K562 (cell line): Measurements from ENCODE around the gene EPN3. TPM values are rescaled to one million over a fixed set of nuclear protein-coding genes. Genes with fewer than 3 reads are reported as not detected.

Experiments
- ATAC-seq: fragments of 200-7000 bp; cut with Tn5 transposase; 3 replicates; pipeline ENCODE4 v1.9.1; 2020; ENCODE audit warnings: moderate library complexity
- BruUV-seq: library from RNA; stranded (reverse); fragments of 400-500 nt; replicated peaks from 2 replicates; lab custom pipeline; 2021; lab: Mats Ljungman, UMichigan
- CTCF ChIA-PET: fragments of 300-600 bp; formaldehyde crosslinking; extraction: SDS; loops from one replicate; lab custom pipeline; 2021; ENCODE audit warnings: low intra/inter-chr PET ratio; lab: Yijun Ruan, JAX
- POLR2A ChIA-PET: fragments of 300-600, 350-650 bp; sonication (Branson Sonifier 250); formaldehyde crosslinking; extraction: SDS; loops from one replicate; lab custom pipeline; 2021; ENCODE audit warnings: antibody characterized with exemption, inconsistent platforms; lab: Yijun Ruan, JAX
- DNase-seq, 4 experiments: peaks; one replicate each; pipeline versions ENCODE4 v3.0.0 to v3.0.0-alpha.2; 2011 to 2018; ENCODE audit warnings: low spot score in 3 of 4, mixed read lengths in 3 of 4; ENCODE audit errors: extremely low read depth in 1 of 4
- FAIRE-seq: peaks from 2 replicates; lab custom pipeline; 2011; peaks lifted over from hg19 to GRCh38; lab: Jason Lieb, UNC
- H2AFZ ChIP-seq: 2 replicates; pipeline ENCODE4 v1.6.0; 2011; ENCODE audit warnings: low read depth, low read length, control low read depth, inconsistent platforms
- H3K27ac ChIP-seq: fragments of 200-600 bp; 3 replicates; pipeline ENCODE4 v1.8.0; 2011; ENCODE audit warnings: low read depth, mild to moderate bottlenecking, control low read depth, inconsistent platforms, low read length, moderate library complexity, mixed read lengths; ENCODE audit errors: extremely low read depth
- H3K27me3 ChIP-seq, 2 experiments: fragments of 300-600 bp in 1 of 2; 2 replicates in 1 of 2; 3 replicates in 1 of 2; pipeline versions ENCODE4 v1.6.0 to v1.8.0; 2011; ENCODE audit warnings: inconsistent platforms in 2 of 2, low read length in 2 of 2, mild to moderate bottlenecking in 1 of 2, mixed read lengths in 1 of 2, moderate library complexity in 1 of 2; ENCODE audit not compliant: control insufficient read depth in 2 of 2, insufficient read depth in 2 of 2
- H3K36me3 ChIP-seq: fragments of 300-600 bp; 3 replicates; pipeline ENCODE4 v1.8.0; 2011; ENCODE audit warnings: mild to moderate bottlenecking, low read length, inconsistent platforms; ENCODE audit not compliant: control insufficient read depth, insufficient read depth
- H3K4me1 ChIP-seq, 2 experiments: fragments of 200-600 bp in 1 of 2; replicated peaks in 1 of 2; 2 replicates in 1 of 2; 3 replicates in 1 of 2; pipeline versions ENCODE4 v1.5.1 to v1.8.0; 2011; ENCODE audit warnings: inconsistent platforms in 2 of 2, low read length in 2 of 2, mild to moderate bottlenecking in 1 of 2, mixed read lengths in 1 of 2, moderate library complexity in 1 of 2; ENCODE audit not compliant: control insufficient read depth in 2 of 2, insufficient read depth in 2 of 2
- H3K4me2 ChIP-seq: 2 replicates; pipeline ENCODE4 v1.6.1; 2011; ENCODE audit warnings: low read length, control low read depth, inconsistent platforms, mixed read lengths; ENCODE audit not compliant: insufficient read depth
- H3K4me3 ChIP-seq: fragments of 200-600 bp; sonication (generic), shearing (Covaris generic); 2 replicates; pipeline ENCODE4 v1.5.1; 2016; ENCODE audit warnings: control low read depth, inconsistent platforms
- H3K79me2 ChIP-seq: fragments of 200-600 bp; 3 replicates; pipeline ENCODE4 v1.8.0; 2011; ENCODE audit warnings: low read length, inconsistent platforms; ENCODE audit not compliant: control insufficient read depth, insufficient read depth
- H3K9ac ChIP-seq, 2 experiments: 2 replicates each; pipeline versions ENCODE4 v1.6.0 to v1.6.1; 2011; ENCODE audit warnings: low read depth in 2 of 2, low read length in 2 of 2, control low read depth in 1 of 2, inconsistent platforms in 1 of 2, mild to moderate bottlenecking in 1 of 2, mixed read lengths in 1 of 2; ENCODE audit not compliant: insufficient read depth in 1 of 2
- H3K9me1 ChIP-seq: one replicate; pipeline ENCODE4 v1.6.0; 2011; ENCODE audit warnings: inconsistent platforms, mild to moderate bottlenecking, low read length, moderate library complexity; ENCODE audit not compliant: control insufficient read depth, insufficient read depth
- H3K9me3 ChIP-seq: replicated peaks from 2 replicates; pipeline ENCODE4 v1.5.1; 2011; ENCODE audit warnings: low read depth, low read length, inconsistent platforms; ENCODE audit not compliant: control insufficient read depth, insufficient read depth
- H4K20me1 ChIP-seq: replicated peaks from 2 replicates; pipeline ENCODE4 v1.6.1; 2011; ENCODE audit warnings: low read length, inconsistent platforms, mixed read lengths; ENCODE audit not compliant: control insufficient read depth, insufficient read depth
- DDX20 ChIP-seq: fragments of 450-650 bp; IDR thresholded peaks from 2 replicates; pipeline ENCODE4 v1.6.1; 2016; ENCODE audit warnings: missing genetic modification characterization, low read depth, mild to moderate bottlenecking, missing compliant biosample characterization, moderate library complexity
- MXI1 ChIP-seq: IDR thresholded peaks from 2 replicates; pipeline ENCODE4 v1.6.1; 2011; ENCODE audit warnings: low read depth, mild to moderate bottlenecking, improper control_type of control experiment, low read length
- PURB ChIP-seq: sonication (generic); formaldehyde crosslinking; IDR thresholded peaks from 2 replicates; pipeline ENCODE4 v1.9.0; 2021; ENCODE audit warnings: low read depth, mild to moderate bottlenecking, missing genetic modification reagents
- RBFOX2 ChIP-seq: fragments of 200-400 bp; formaldehyde crosslinking; IDR thresholded peaks from 2 replicates; pipeline ENCODE4 v1.6.1; 2017; ENCODE audit warnings: low read depth, mild to moderate bottlenecking, low read length, moderate library complexity
- ZNF695 ChIP-seq: fragments of 450-650 bp; formaldehyde crosslinking; IDR thresholded peaks from 2 replicates; pipeline ENCODE4 v1.4.0; 2020; ENCODE audit warnings: mild to moderate bottlenecking, moderate library complexity
- WGBS: fragments of 100-300 bp; shearing (Covaris generic); methylation state at CpG from one replicate; pipeline ENCODE4 v1.1.6; 2016; ENCODE audit warnings: low coverage, mixed read lengths; ENCODE audit not compliant: insufficient coverage; ENCODE audit errors: missing lambda C conversion rate; 5-methylcytosine and 5-hydroxymethylcytosine counted together
- in situ Hi-C: fragments of 300-500 bp; cut with MboI; formaldehyde crosslinking; loops from 4 replicates; pipeline ENCODE4 v1.15.0; 2018; ENCODE audit warnings: inconsistent platforms, mixed read lengths
- intact Hi-C: fragments of 100-400 bp; cut with micrococcal nuclease; formaldehyde crosslinking; loops from 2 replicates; pipeline ENCODE4 v1.14.2; 2022
- polyA plus RNA-seq, 8 experiments: library from polyadenylated mRNA; depleted of rRNA in 4 of 8; stranded (reverse) in 5 of 8; unstranded in 3 of 8; fragments of >200 nt; fragmentation: Nextera tagmentation in 2 of 8; fragmentation: Illumina TruSeq in 1 of 8; extraction: Ambion mirVana in 2 of 8; extraction: Trizol in 1 of 8; gene quantifications; 2 replicates each; pipeline versions ENCODE4 v1.2.1 to v1.2.3, GENCODE V29; 2011 to 2014; ENCODE audit warnings: inconsistent platforms in 1 of 8, missing spikeins in 1 of 8
- total RNA-seq, 7 experiments: library from RNA; depleted of rRNA in 6 of 7; stranded (reverse); fragments of >200 nt in 6 of 7; fragmentation: Illumina TruSeq in 2 of 7; extraction: Trizol in 2 of 7; gene quantifications; 2 replicates each; pipeline versions ENCODE4 v1.2.1 to v1.2.3, GENCODE V29; 2011 to 2021; ENCODE audit warnings: low replicate concordance in 1 of 7

Gene EPN3
- total and polyA plus RNA-seq, 9 of the 15 experiments (the other 6 are each of a cell fraction or from before 2014, with no cell fraction given): 0.16 TPM; not detected in 8

- no peaks in the 10 kb centered on the region for H3K9me3 ChIP-seq
- H3K36me3 ChIP-seq: no peaks in the 10 kb centered on the region
- peaks cover 19 to 73% of the 10 kb centered on the region in 2 experiments for H3K27me3 ChIP-seq
- TF ChIP-seq RBFOX2 (no peak), PURB (CRISPR knock-in tag) (no peak)
- H3K27ac ChIP-seq: no peak overlapping the region
- BruUV-seq: no TSS peak
- H3K9ac ChIP-seq: no peak overlapping the region
- no peak for FAIRE-seq
- CTCF ChIA-PET: no interaction called here
- no peaks in the 10 kb centered on the region for H3K9me1 ChIP-seq
- H3K79me2 ChIP-seq: no peaks in the 10 kb centered on the region
- H3K4me2 ChIP-seq: no peak overlapping the region
- H4K20me1 ChIP-seq: peaks cover 19% of the 10 kb centered on the region; the same call in 1 of the 2 replicates
- ATAC-seq: no peak
- no peak overlapping the region for H3K4me3 ChIP-seq
- no peak overlapping the region for H2AFZ ChIP-seq
- intact Hi-C loops: no loop called here
- in situ Hi-C loops: no loop called here
- 3% methylated on average over 2 of the region's 2 CpGs for WGBS
- POLR2A ChIA-PET: no interaction called here
- no peak for DNase-seq
- peaks cover 0 to 12% of the 10 kb centered on the region in 2 experiments; a peak in 1 of 5 replicates for H3K4me1 ChIP-seq
Measured at GRCh38 chr17:50566886-50567285, 34.4 kb downstream of the EPN3 start.

GRCh38 chr17:50568659-50569058 lies 36.1 kb downstream of the EPN3 start:
- 35% methylated on average over 10 of the region's 12 CpGs for WGBS
- Histone ChIP-seq H3K4me2 (no peak overlapping the region), H3K9me3 (no peaks in the 10 kb centered on the region), H3K4me1 (peaks cover 0 to 12% of the 10 kb centered on the region in 2 experiments; a peak in 1 of 5 replicates), H3K36me3 (no peaks in the 10 kb centered on the region), H2AFZ (no peak overlapping the region), H4K20me1 (peaks cover 11% of the 10 kb centered on the region; the same call in 1 of the 2 replicates), H3K4me3 (no peak overlapping the region), H3K9me1 (no peaks in the 10 kb centered on the region), H3K27me3 (peaks cover 8 to 68% of the 10 kb centered on the region in 2 experiments; a peak in 4 of 5 replicates), H3K79me2 (no peaks in the 10 kb centered on the region), H3K27ac (no peak overlapping the region), H3K9ac (no peak overlapping the region)
- FAIRE-seq (no peak), DNase-seq (no peak), ATAC-seq (no peak)
- TF ChIP-seq ZNF695 (CRISPR knock-in tag) (no peak), DDX20 (tag) (no peak), MXI1 (no peak)
- no TSS peak for BruUV-seq
- POLR2A ChIA-PET: interaction anchor here (0.5 to 1.9 kb wide), 3 partner anchors 8 to 158 kb away, joined by 3 to 6 read pairs (median 3); no protein-coding TSS in a partner anchor
- intact Hi-C loops: no loop called here
- CTCF ChIA-PET: no interaction called here
- in situ Hi-C loops: no loop called here
